ENCODE measurements around the gene CDCA4.

Gene CDCA4

DNA sequence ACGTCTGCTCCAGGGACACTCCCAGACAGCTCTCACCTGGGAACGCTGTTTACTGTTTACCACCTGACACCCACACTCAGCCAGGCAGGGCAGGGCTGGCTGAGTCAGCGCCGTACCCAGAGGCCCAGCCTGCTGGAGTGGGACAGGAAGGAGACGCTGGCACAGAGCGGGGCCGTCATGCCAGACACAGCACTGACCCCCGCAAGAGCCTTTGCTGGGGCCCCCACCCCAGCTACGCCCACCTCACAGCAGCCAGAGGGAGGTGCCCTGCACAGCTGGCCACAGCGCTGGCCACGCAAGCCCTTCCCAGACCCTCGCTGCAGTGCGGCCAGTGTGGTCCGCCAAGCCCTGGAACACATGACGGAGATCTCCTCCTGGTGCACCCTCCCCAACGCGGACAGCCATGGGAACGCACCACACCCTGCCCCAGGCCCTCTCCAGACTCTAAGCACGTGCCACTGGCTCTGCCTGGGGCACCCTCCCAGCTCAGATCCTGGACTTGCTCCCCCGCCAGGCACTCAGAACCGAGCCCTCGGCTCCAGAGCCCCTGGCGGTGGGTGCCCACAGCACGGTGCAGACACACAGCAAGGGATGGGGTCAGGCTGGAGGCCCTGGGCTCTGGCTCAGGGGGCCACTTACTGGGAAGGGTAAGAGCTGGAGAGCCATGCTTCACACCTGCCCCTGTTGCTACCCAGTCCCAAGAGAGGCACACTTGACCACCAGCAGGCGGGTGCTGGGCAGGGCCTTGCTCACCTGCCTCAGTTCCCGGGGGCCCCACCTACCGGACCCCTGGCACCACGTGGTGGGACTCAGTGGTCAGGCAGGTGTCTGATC lies 48.4 kb downstream of the CDCA4 start:
- DNase-seq, result no peak

DNA sequence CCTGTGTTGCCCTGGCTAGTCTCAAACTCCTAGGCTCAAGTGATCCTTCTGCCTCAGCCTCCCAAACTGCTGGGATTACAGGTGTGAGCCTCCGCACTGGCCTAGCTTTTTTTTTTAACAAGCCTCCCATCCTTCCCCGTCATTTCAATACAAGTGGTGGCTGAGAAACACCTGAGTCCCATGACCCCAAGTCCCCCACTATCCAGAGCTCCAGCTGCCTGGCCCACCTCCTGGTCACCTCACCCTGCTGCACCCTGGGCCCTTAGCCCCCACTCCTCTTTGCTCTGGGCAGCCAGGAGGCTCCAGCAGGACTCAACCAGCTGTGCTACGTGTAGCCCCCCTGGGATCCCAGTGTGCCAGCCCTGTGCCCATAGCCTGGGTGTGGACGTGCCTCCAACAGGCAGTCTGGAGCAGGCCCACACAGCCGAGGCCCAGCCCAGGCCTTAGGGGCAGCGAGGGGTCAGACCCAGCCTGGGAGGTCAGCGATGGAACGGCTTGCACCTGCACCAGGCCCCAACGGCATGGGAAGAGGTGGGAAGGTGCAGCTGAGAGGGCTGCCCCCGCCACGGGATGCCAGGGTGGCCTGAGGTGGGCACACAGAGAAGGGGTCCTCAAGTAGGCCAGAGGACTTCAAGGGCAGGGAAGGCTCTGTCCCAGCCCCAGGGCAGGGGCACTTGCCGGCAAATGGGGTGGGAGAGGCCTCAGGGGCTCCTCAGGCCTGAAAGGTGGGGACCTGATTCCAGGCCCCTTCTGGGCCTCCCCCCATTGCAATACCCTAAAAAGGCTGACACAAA lies 49.2 kb downstream of the CDCA4 start:
- no peak for DNase-seq

DNA sequence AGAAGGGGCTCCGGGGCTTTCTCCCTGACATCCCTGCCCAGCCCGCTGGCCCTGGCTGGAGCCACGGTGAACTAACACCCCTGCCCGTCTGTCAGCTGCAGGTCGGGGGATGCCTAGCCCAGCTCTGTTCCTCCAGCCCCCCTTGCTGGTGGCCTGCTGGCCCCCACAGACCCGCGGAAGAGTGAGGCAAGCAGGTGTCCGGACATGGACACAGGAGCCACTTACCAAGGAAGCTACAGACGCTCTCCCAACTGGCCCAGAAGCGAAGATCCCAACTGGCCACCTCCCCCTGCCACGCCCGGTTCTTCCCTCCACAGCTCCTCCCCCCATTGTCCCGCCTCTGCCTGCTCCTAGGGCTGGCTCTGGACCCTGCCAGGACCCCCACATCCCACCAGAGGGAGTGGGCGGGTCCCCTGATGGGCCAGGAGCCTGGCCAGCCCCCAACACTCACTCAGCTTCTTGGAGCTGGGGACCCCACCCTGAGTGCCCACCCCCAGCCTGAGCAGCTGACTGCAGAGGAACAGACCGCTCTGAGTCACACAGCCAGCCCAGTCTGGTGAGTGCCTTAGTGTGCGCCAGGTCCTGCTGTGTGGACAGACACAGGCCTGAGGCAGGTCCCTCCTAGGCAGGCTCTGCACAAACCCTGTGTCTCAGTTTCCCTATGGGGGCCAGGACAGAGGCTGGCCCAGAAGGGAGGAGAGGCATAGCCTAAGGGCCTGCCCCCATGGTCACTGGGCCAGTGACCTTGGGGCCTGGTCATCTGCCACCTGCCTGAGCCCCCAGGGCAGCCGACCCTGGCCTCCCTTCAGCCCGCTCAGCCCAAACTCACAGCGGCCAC lies 50.4 kb downstream of the CDCA4 start:
- DNase-seq, result no peak

DNA sequence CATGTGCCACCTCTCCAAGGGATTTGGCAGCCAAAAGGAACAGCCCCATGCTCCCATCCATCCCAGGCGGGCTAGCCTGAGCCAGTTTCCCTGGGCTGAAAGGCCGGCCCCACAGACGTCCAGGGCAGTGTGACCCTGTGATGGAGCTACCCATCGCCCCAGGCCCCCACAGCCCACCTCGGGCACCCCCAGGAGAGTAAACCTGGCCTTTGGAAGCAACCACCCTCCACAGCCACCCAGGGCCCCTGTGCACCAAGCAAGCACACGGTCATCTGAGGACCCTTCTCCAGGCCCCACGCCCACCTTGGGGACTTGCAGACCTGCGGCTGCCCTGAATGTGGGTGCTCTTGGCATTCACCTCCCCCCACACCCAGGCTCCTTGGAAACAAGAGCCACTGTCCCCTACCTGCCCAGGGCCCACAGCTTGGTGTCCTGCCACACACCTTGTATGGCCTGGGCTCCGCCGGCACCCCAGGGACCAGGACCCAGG lies 51.1 kb downstream of the CDCA4 start:
- no peak for DNase-seq

DNA sequence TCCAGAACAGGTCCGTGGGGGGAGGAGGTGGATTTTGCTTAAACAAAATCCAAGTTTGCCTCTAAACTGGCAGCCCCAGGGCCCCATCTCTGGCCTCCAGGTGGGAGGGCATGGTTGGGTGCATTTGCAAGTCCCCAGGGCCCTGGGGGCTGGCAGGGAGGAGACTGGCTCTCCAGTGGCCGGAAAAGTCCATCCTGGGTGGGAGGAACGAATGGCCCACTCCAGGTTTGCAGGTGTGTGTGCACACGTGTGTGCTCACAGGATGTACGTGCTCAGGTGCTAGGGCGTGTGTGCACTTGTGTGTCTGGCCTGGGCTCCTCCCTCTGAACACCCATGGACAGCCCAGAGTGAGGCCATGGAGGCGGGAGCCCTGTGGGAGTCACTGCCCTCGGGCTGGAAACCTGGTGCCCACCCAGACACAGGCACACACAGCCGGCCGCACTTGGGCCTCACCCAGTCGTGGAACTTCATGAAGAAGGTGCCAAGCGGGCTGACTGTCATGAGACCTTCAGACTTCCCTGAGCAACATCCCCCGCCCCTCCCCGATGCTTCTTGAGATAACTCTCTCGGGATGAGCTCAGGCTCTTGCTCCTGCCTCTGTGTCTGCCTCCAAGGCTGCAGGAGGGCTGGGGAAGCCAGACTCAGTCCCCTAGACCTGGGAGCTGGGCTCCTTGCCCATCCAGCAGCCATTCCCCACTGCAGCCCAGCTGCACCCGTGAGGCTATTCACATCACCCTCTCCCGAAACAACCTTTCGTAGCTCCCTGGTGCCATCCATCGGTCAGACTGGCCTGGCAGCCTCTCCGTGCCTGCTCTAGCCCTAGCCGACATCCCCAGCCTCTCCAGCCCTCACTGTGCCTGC lies 52.1 kb downstream of the CDCA4 start:
- DNase-seq, result no peak

DNA sequence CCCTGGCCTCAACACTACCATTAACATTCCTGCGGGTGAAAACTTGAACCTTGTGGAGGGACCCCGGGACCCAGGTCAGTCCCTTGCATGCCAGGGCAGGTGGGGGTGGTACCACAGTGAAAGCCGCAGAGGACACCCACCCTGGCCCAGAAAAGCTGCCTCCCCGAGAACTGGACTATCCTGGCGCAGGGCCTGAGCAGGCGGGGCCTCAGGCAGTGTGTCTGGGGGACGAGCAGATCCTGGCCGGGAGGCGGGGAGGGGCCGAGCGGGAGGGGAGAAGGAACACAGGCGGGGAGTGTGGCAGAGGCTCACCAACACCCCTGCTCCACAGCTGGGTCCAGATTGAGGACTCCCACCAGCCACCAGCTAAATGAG lies 52.7 kb downstream of the CDCA4 start:
- DNase-seq, result no peak

DNA sequence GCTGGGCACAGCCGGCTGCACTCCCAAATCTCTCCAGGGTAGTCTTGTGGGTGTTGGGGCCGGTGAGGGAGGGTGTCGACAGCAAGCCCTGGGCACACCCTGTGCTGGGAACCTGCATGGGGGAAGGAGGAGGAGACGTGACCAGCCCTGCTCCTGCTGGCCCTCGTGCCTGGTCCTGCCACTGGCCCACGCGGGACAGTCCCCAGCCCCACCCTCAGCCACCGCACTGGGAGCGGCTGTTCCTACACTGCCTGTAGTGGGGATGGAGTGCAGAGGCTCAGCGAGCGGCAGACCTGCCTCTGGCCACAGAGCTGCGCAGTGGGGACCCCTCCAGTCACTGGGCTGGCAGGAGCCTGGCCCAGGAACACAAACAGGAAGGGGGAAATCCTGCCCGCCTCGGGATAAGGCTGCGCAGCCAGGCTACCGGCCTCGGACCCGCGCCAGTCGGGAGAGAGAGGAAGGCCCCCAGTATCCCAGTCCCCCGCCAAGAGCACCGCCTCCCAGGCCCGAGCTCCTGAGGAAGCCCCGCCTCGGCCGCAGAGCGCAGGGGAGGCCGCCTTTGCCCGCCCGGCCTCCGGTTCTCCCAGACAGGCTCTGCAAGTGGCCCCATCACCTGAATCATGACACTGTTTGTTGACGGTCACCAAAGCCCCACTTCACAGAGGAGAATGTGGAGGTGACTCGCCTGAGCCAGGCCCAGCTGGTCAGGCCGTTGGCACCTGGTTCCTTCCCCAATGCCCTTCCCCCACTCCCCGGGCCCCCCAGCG lies 53.3 kb downstream of the CDCA4 start:
- DNase-seq, result no peak

GRCh38 chr14:104966981-104967385 lies 53.9 kb downstream of the CDCA4 start:
- DNase-seq, result no peak

- no peak for DNase-seq
Measured at GRCh38 chr14:104966261-104966865, 54.5 kb downstream of the CDCA4 start.

- no peak for DNase-seq
Measured at GRCh38 chr14:104965561-104966231, 55.2 kb downstream of the CDCA4 start.

GRCh38 chr14:104964546-104964945 lies 56.3 kb downstream of the CDCA4 start:
- DNase-seq, result no peak
